ENCODE data around the gene JAKMIP3. TPM values are rescaled to one million over a fixed set of nuclear protein-coding genes. Genes with fewer than 3 reads are reported as not detected.

JAKMIP3 gene
- total RNA-seq, 1 donor from 2014 or later = 0.40 TPM

- peaks cover 15% of the 10 kb centered on the region for H3K27me3 Mint-ChIP-seq (ENCODE audit: low read depth)
- H3K9me3 Mint-ChIP-seq = peaks cover 4% of the 10 kb centered on the region
- TF ChIP-seq CTCF (conservative IDR thresholded peaks at IDR 0.05) = no peak
- peaks cover 2% of the 10 kb centered on the region for H3K36me3 Mint-ChIP-seq (ENCODE audit: low read depth)
- H3K4me3 Mint-ChIP-seq = no peak overlapping the region
- DNase-seq (ENCODE audit: low read depth, low spot score) = no peak
- no peaks in the 10 kb centered on the region for H3K4me1 Mint-ChIP-seq
- no peak overlapping the region for H3K27ac Mint-ChIP-seq (ENCODE audit: unreplicated experiment)
Measured at GRCh38 chr10:132096223-132096622, 30.5 kb downstream of the JAKMIP3 start.

GRCh38 chr10:132096863-132097478 lies 31.2 kb downstream of the JAKMIP3 start:
- H3K4me1 Mint-ChIP-seq = no peaks in the 10 kb centered on the region
- H3K4me3 Mint-ChIP-seq = no peak overlapping the region
- DNase-seq (ENCODE audit: low read depth, low spot score) = no peak
- peaks cover 4% of the 10 kb centered on the region for H3K9me3 Mint-ChIP-seq
- H3K36me3 Mint-ChIP-seq (ENCODE audit: low read depth) = peaks cover 2% of the 10 kb centered on the region
- peaks cover 11% of the 10 kb centered on the region for H3K27me3 Mint-ChIP-seq (ENCODE audit: low read depth)
- H3K27ac Mint-ChIP-seq (ENCODE audit: unreplicated experiment) = no peak overlapping the region
- TF ChIP-seq CTCF (conservative IDR thresholded peaks at IDR 0.05) = no peak

GRCh38 chr10:132097609-132098377 lies 32.0 kb downstream of the JAKMIP3 start:
- no peaks in the 10 kb centered on the region for H3K9me3 Mint-ChIP-seq
- H3K27me3 Mint-ChIP-seq (ENCODE audit: low read depth) = peaks cover 5% of the 10 kb centered on the region
- H3K4me3 Mint-ChIP-seq = no peak overlapping the region
- H3K36me3 Mint-ChIP-seq (ENCODE audit: low read depth) = no peaks in the 10 kb centered on the region
- no peak for TF ChIP-seq CTCF (conservative IDR thresholded peaks at IDR 0.05)
- H3K27ac Mint-ChIP-seq (ENCODE audit: unreplicated experiment) = no peak overlapping the region
- H3K4me1 Mint-ChIP-seq = no peaks in the 10 kb centered on the region
- no peak for DNase-seq (ENCODE audit: low read depth, low spot score)

GRCh38 chr10:132098539-132099388 lies 33.0 kb downstream of the JAKMIP3 start:
- no peak for DNase-seq (ENCODE audit: low read depth, low spot score)
- Mint-ChIP-seq H3K27ac (ENCODE audit: unreplicated experiment) (no peak overlapping the region), H3K36me3 (ENCODE audit: low read depth) (no peaks in the 10 kb centered on the region), H3K4me1 (no peaks in the 10 kb centered on the region), H3K27me3 (ENCODE audit: low read depth) (peaks cover 5% of the 10 kb centered on the region), H3K9me3 (no peaks in the 10 kb centered on the region), H3K4me3 (no peak overlapping the region)
- TF ChIP-seq CTCF (conservative IDR thresholded peaks at IDR 0.05) = no peak

GRCh38 chr10:132099389-132100090 lies 33.8 kb downstream of the JAKMIP3 start:
- Mint-ChIP-seq H3K36me3 (ENCODE audit: low read depth) (no peaks in the 10 kb centered on the region), H3K27me3 (ENCODE audit: low read depth) (peaks cover 5% of the 10 kb centered on the region), H3K4me1 (no peaks in the 10 kb centered on the region), H3K4me3 (no peak overlapping the region), H3K9me3 (no peaks in the 10 kb centered on the region), H3K27ac (ENCODE audit: unreplicated experiment) (no peak overlapping the region)
- TF ChIP-seq CTCF (conservative IDR thresholded peaks at IDR 0.05) = no peak
- no peak for DNase-seq (ENCODE audit: low read depth, low spot score)

Measured in neural crest cell (in vitro differentiated cells).